HEK293 (cell line): Measurements from ENCODE around the gene AGPAT1.

Experiments used
- CTCF ChIA-PET: fragments of 350-600 bp; formaldehyde crosslinking; extraction: SDS; loops from one replicate; lab custom pipeline; 2021; ENCODE audit warnings: antibody characterized with exemption; lab: Yijun Ruan, JAX
- POLR2A ChIA-PET: fragments of 300-600 bp; formaldehyde crosslinking; extraction: SDS; loops from one replicate; lab custom pipeline; 2020; ENCODE audit warnings: antibody characterized with exemption, inconsistent platforms; lab: Yijun Ruan, JAX
- H3K27ac ChIP-seq: fragments of 200-500 bp; sonication (Bioruptor generic); 2 replicates; pipeline ENCODE4 v1.5.1; 2014; ENCODE audit warnings: low read depth, low read length, control low read depth, inconsistent platforms; ENCODE audit errors: extremely low read depth
- H3K36me3 ChIP-seq, 2 experiments: fragments of 200-500 bp in 1 of 2; sonication (Bioruptor generic) in 1 of 2; 1 replicate in 1 of 2; 2 replicates in 1 of 2; pipeline ENCODE4 v1.5.1; 2014 to 2017; ENCODE audit warnings: inconsistent platforms in 2 of 2, low read length in 2 of 2; ENCODE audit not compliant: control insufficient read depth in 2 of 2, insufficient read depth in 1 of 2
- H3K4me1 ChIP-seq: fragments of 200-500 bp; sonication (Bioruptor generic); 2 replicates; pipeline ENCODE4 v1.5.1; 2014; ENCODE audit warnings: mild to moderate bottlenecking, low read length, inconsistent platforms; ENCODE audit not compliant: control insufficient read depth, insufficient read depth
- H3K4me3 ChIP-seq: 2 replicates; pipeline ENCODE4 v1.5.1; 2011; ENCODE audit warnings: low read depth, mild to moderate bottlenecking, control low read depth, low read length, moderate library complexity
- H3K9me3 ChIP-seq: fragments of 200-500 bp; sonication (Bioruptor generic); 2 replicates; pipeline ENCODE4 v1.5.1; 2014; ENCODE audit warnings: low read depth, low read length, inconsistent platforms; ENCODE audit not compliant: control insufficient read depth, insufficient read depth
- BCL11B ChIP-seq: fragments of 450-650 bp; formaldehyde crosslinking; IDR thresholded peaks from 2 replicates; pipeline ENCODE4 v1.5.1; 2016; ENCODE audit warnings: low read depth, missing biosample characterization, missing genetic modification characterization
- ELK4 ChIP-seq: IDR thresholded peaks from 2 replicates; pipeline ENCODE4 v1.6.1; 2011; ENCODE audit warnings: mild to moderate bottlenecking, low read depth, low read length, borderline replicate concordance
- GFI1B ChIP-seq: fragments of 450-650 bp; formaldehyde crosslinking; IDR thresholded peaks from 2 replicates; pipeline ENCODE4 v1.5.1; 2016; ENCODE audit warnings: missing biosample characterization, missing genetic modification characterization
- IKZF3 ChIP-seq: fragments of 450-650 bp; IDR thresholded peaks from 2 replicates; pipeline ENCODE4 v1.5.0; 2018; ENCODE audit warnings: missing biosample characterization, mild to moderate bottlenecking, missing genetic modification characterization, moderate library complexity
- KLF17 ChIP-seq: fragments of 450-650 bp; formaldehyde crosslinking; IDR thresholded peaks from 2 replicates; pipeline ENCODE4 v1.5.1; 2016; ENCODE audit warnings: missing biosample characterization, missing genetic modification characterization
- KLF8 ChIP-seq: fragments of 450-650 bp; formaldehyde crosslinking; IDR thresholded peaks from 2 replicates; pipeline ENCODE4 v1.5.1; 2016; ENCODE audit warnings: missing biosample characterization, missing genetic modification characterization
- OVOL3 ChIP-seq: fragments of 450-650 bp; formaldehyde crosslinking; IDR thresholded peaks from 2 replicates; pipeline ENCODE4 v1.5.1; 2016; ENCODE audit warnings: missing biosample characterization, missing genetic modification characterization
- PRDM10 ChIP-seq: fragments of 450-650 bp; formaldehyde crosslinking; IDR thresholded peaks from 2 replicates; pipeline ENCODE4 v1.5.1; 2016; ENCODE audit warnings: missing biosample characterization, missing genetic modification characterization
- SETDB1 ChIP-seq: IDR thresholded peaks from one replicate; pipeline ENCODE4 v1.6.1; 2017; ENCODE audit warnings: mild to moderate bottlenecking, low read length, moderate library complexity, mixed read lengths; ENCODE audit not compliant: insufficient read length
- SP7 ChIP-seq: fragments of 450-650 bp; formaldehyde crosslinking; IDR thresholded peaks from 2 replicates; pipeline ENCODE4 v1.5.1; 2016; ENCODE audit warnings: missing biosample characterization, missing genetic modification characterization
- ZFHX2 ChIP-seq: fragments of 450-650 bp; formaldehyde crosslinking; conservative IDR thresholded peaks from 2 replicates; pipeline ENCODE4 v1.5.1; 2016; ENCODE audit warnings: missing biosample characterization, missing genetic modification characterization
- ZNF214 ChIP-seq: fragments of 450-650 bp; formaldehyde crosslinking; IDR thresholded peaks from 2 replicates; pipeline ENCODE4 v1.5.1; 2017; ENCODE audit warnings: missing biosample characterization, mild to moderate bottlenecking, missing genetic modification characterization, borderline replicate concordance
- ZNF391 ChIP-seq: fragments of 450-650 bp; formaldehyde crosslinking; IDR thresholded peaks from 2 replicates; pipeline ENCODE4 v1.5.1; 2016; ENCODE audit warnings: low read depth, missing biosample characterization, missing genetic modification characterization, borderline replicate concordance
- ZNF394 ChIP-seq: fragments of 450-650 bp; formaldehyde crosslinking; IDR thresholded peaks from 2 replicates; pipeline ENCODE4 v1.5.1; 2016; ENCODE audit warnings: missing biosample characterization, missing genetic modification characterization, mild to moderate bottlenecking, moderate library complexity, borderline replicate concordance
- ZNF530 ChIP-seq: fragments of 450-650 bp; formaldehyde crosslinking; IDR thresholded peaks from 2 replicates; pipeline ENCODE4 v1.5.1; 2016; ENCODE audit warnings: low read depth, missing biosample characterization, missing genetic modification characterization
- ZNF558 ChIP-seq: fragments of 450-650 bp; formaldehyde crosslinking; IDR thresholded peaks from 2 replicates; pipeline ENCODE4 v1.5.1; 2016; ENCODE audit warnings: missing biosample characterization, missing genetic modification characterization
- ZNF585B ChIP-seq: fragments of 450-650 bp; formaldehyde crosslinking; IDR thresholded peaks from 2 replicates; pipeline ENCODE4 v1.5.1; 2016; ENCODE audit warnings: missing biosample characterization, missing genetic modification characterization
- ZNF654 ChIP-seq: fragments of 450-650 bp; formaldehyde crosslinking; IDR thresholded peaks from 2 replicates; pipeline ENCODE4 v1.5.1; 2016; ENCODE audit warnings: low read depth, missing biosample characterization, missing genetic modification characterization
- ZNF692 ChIP-seq: fragments of 450-650 bp; formaldehyde crosslinking; IDR thresholded peaks from 2 replicates; pipeline ENCODE4 v1.5.1; 2016; ENCODE audit warnings: missing biosample characterization, missing genetic modification characterization
- ZNF785 ChIP-seq: fragments of 450-650 bp; formaldehyde crosslinking; IDR thresholded peaks from 2 replicates; pipeline ENCODE4 v1.5.1; 2016; ENCODE audit warnings: missing biosample characterization, missing genetic modification characterization
- ZSCAN18 ChIP-seq: fragments of 450-650 bp; formaldehyde crosslinking; IDR thresholded peaks from 2 replicates; pipeline ENCODE4 v1.5.1; 2016; ENCODE audit warnings: missing biosample characterization, missing genetic modification characterization

Gene AGPAT1

GRCh38 chr6:32128751-32129296, 47.1 kb downstream of the AGPAT1 start:
- Histone ChIP-seq H3K9me3 (no peaks in the 10 kb centered on the region), H3K4me1 (peaks cover 13% of the 10 kb centered on the region), H3K27ac (peak overlapping the region; percentile 16; the same call in 1 of the 2 replicates), H3K36me3 (peaks cover 14 to 26% of the 10 kb centered on the region in 2 experiments; a peak in 2 of 3 replicates), H3K4me3 (no peak overlapping the region)
- POLR2A ChIA-PET, result interaction anchor here (0.7 to 4.2 kb wide), 22 partner anchors 10 to 844 kb away, joined by 3 to 38 read pairs (median 6); partner anchors contain the start of genes AGPAT1, DDX39B, EGFL8 and HSPA1B
- TF ChIP-seq OVOL3 (tag by site-specific recombination), result no peak
- TF ChIP-seq ZNF530 (tag by site-specific recombination), result no peak
- CTCF ChIA-PET, result interaction anchor here (0.6 to 5.6 kb wide), 9 partner anchors 11 to 81 kb away, joined by 3 to 65 read pairs (median 5); no protein-coding TSS in a partner anchor

GRCh38 chr6:32127717-32128592, 47.9 kb downstream of the AGPAT1 start, which contains the start of gene ATF6B:
TSS of gene ATF6B (minus strand) at chr6:32128246. CDS start at chr6:32128207, 39 bp downstream.
- POLR2A ChIA-PET, result interaction anchor here (0.5 to 4.2 kb wide), 27 partner anchors 9 to 967 kb away, joined by 3 to 38 read pairs (median 4); partner anchors contain the start of genes AGPAT1, DDX39B, EGFL8 and HSPA1B
- Histone ChIP-seq H3K9me3 (no peaks in the 10 kb centered on the region), H3K4me3 (peak within 1 kb of the TSS; percentile 80), H3K27ac (peak within 1 kb of the TSS; percentile 84), H3K36me3 (peaks cover 22 to 35% of the 10 kb centered on the region in 2 experiments; a peak in 2 of 3 replicates), H3K4me1 (peaks cover 13% of the 10 kb centered on the region)
- CTCF ChIA-PET, result interaction anchor here (0.6 to 5.6 kb wide), 8 partner anchors 10 to 858 kb away, joined by 3 to 65 read pairs (median 4); no protein-coding TSS in a partner anchor
- no peak for TF ChIP-seq BCL11B (tag by site-specific recombination)
- 0 out of 2 replicates have a peak, but pooled peaks have one; percentile 57 for TF ChIP-seq KLF17 (tag by site-specific recombination)
- TF ChIP-seq SETDB1, result no peak
- peak; percentile 58 for TF ChIP-seq ZNF692
- no peak for TF ChIP-seq GFI1B (tag by site-specific recombination)
- TF ChIP-seq ZNF654 (tag by site-specific recombination), result no peak
- peak; percentile 19; the same call in 1 of the 2 replicates for TF ChIP-seq ZNF391
- no peak for TF ChIP-seq ZNF214
- no peak for TF ChIP-seq ZNF585B (tag by site-specific recombination)
- no peak for TF ChIP-seq ZNF558 (tag by site-specific recombination)
- TF ChIP-seq PRDM10 (tag by site-specific recombination), result peak; percentile 54
- TF ChIP-seq ZSCAN18, result no peak
- no peak for TF ChIP-seq IKZF3
- TF ChIP-seq ZFHX2 (tag by site-specific recombination), result peak; percentile 65
- no peak for TF ChIP-seq ZNF785 (tag by site-specific recombination)
- TF ChIP-seq ZNF394 (tag by site-specific recombination), result no peak
- peak; percentile 65; the same call in 1 of the 2 replicates for TF ChIP-seq SP7 (tag by site-specific recombination)
- TF ChIP-seq ELK4, result no peak
- TF ChIP-seq KLF8, result 0 out of 2 replicates have a peak, but pooled peaks have one; percentile 32
